Ovary (tissue), 3 donors: ENCODE results near the gene WWOX.

ENCODE experiments used
- EP300 ChIP-seq: sonication (generic); formaldehyde crosslinking; IDR thresholded peaks from one replicate; pipeline ENCODE4 v1.6.1; 2017; ENCODE audit warnings: antibody characterized with exemption
- POLR2A ChIP-seq: fragments of 450-650 bp; IDR thresholded peaks from one replicate; pipeline ENCODE4 v1.6.1; 2017; ENCODE audit warnings: antibody characterized with exemption, mild to moderate bottlenecking, moderate library complexity
- TF ChIP-seq, protein P1 (sequence below), 3 donors: fragments of 450-650 bp in 2 of 3; fragments of 200-600 bp in 1 of 3; IDR thresholded peaks; one replicate each; pipeline versions ENCODE4 v1.5.1 to v1.8.0; 2016 to 2022; ENCODE audit warnings: antibody characterized with exemption in 3 of 3, mild to moderate bottlenecking in 1 of 3
- donor health status: DM: no; HTN: no; CAD: no.

DNA sequence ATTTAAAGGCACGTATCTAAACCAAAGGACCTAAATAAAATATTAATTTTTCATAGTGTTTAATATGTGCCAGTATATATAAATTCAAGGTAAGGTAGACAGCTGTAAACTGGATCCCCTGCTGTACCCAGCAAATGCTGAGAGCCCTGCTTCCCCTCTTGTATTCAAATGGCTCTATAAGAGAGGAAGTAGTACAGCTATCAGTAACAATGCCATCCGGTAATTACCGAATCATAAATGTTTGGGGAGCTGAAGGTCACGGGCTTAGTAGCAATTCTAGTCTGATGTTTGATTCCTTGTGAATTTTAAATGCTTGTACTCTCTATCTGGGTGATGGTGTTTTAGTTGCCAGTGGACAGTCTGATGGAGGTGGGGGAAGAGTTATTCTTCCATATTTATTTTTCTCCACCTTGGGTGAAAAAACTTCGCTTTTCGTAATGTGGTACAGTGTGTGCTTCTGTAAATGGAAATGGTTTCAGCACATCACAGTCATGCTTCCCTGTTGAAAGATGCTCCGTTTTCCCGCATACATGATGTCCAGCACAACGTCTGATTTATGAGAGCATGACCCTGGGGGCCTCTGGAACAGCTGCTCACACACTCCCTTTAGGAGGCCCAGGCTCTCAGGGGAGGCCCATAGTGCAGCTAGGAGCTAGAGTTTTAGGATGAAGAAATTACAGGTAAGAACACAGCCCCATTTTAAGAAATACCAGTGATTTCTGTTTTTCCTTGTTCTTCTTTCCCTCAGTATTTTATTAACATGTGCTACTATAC, 423.9 kb downstream of the WWOX start:
- TF ChIP-seq, protein P1, sequence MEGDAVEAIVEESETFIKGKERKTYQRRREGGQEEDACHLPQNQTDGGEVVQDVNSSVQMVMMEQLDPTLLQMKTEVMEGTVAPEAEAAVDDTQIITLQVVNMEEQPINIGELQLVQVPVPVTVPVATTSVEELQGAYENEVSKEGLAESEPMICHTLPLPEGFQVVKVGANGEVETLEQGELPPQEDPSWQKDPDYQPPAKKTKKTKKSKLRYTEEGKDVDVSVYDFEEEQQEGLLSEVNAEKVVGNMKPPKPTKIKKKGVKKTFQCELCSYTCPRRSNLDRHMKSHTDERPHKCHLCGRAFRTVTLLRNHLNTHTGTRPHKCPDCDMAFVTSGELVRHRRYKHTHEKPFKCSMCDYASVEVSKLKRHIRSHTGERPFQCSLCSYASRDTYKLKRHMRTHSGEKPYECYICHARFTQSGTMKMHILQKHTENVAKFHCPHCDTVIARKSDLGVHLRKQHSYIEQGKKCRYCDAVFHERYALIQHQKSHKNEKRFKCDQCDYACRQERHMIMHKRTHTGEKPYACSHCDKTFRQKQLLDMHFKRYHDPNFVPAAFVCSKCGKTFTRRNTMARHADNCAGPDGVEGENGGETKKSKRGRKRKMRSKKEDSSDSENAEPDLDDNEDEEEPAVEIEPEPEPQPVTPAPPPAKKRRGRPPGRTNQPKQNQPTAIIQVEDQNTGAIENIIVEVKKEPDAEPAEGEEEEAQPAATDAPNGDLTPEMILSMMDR (IDR thresholded peaks at IDR 0.05), result no peak
- TF ChIP-seq EP300, result no peak
- no peak for TF ChIP-seq POLR2A
